ENCODE data around the gene FBXW7.

Gene FBXW7

GRCh38 chr4:152463562-152463961 is 72.3 kb downstream of the FBXW7 start:
- FAIRE-seq = no peak
- TF ChIP-seq CTCF (IDR thresholded peaks at IDR 0.05; ENCODE audit: insufficient read depth, missing control alignments) = no peak
- no peak for DNase-seq (ENCODE audit: insufficient read length, low spot score)

- no peak for DNase-seq (ENCODE audit: insufficient read length, low spot score)
- no peak for TF ChIP-seq CTCF (IDR thresholded peaks at IDR 0.05; ENCODE audit: insufficient read depth, missing control alignments)
- no peak for FAIRE-seq
These were observed 73.2 kb downstream of the FBXW7 start for GRCh38 chr4:152462695-152463094.

GRCh38 chr4:152462047-152462446 is 73.8 kb downstream of the FBXW7 start:
- DNase-seq (ENCODE audit: insufficient read length, low spot score) = no peak
- FAIRE-seq = no peak
- no peak for TF ChIP-seq CTCF (IDR thresholded peaks at IDR 0.05; ENCODE audit: insufficient read depth, missing control alignments)

GRCh38 chr4:152460488-152460887 is 75.4 kb downstream of the FBXW7 start:
- no peak for TF ChIP-seq CTCF (IDR thresholded peaks at IDR 0.05; ENCODE audit: insufficient read depth, missing control alignments)
- FAIRE-seq (no peak), DNase-seq (ENCODE audit: insufficient read length, low spot score) (no peak)

- no peak for FAIRE-seq
- no peak for TF ChIP-seq CTCF (IDR thresholded peaks at IDR 0.05; ENCODE audit: insufficient read depth, missing control alignments)
- no peak for DNase-seq (ENCODE audit: insufficient read length, low spot score)
These were observed 76.6 kb downstream of the FBXW7 start for GRCh38 chr4:152459326-152459725.

GRCh38 chr4:152458801-152459302 is 77.0 kb downstream of the FBXW7 start:
- TF ChIP-seq CTCF (IDR thresholded peaks at IDR 0.05; ENCODE audit: insufficient read depth, missing control alignments) = no peak
- FAIRE-seq = no peak

GRCh38 chr4:152456609-152457008 is 79.3 kb downstream of the FBXW7 start:
- TF ChIP-seq CTCF (IDR thresholded peaks at IDR 0.05; ENCODE audit: insufficient read depth, missing control alignments) = no peak
- FAIRE-seq (no peak), DNase-seq (ENCODE audit: insufficient read length, low spot score) (no peak)

More at GRCh38 chr4:152458801-152459302, 77.0 kb downstream of the FBXW7 start:
- no peak for DNase-seq (ENCODE audit: insufficient read length, low spot score)
